Prostate gland (tissue), 2 donors: Measurements from ENCODE around the gene HRAS. TPM values are rescaled to one million over a fixed set of nuclear protein-coding genes. Genes with fewer than 3 reads are reported as not detected.

ENCODE experiments used
- DNase-seq: peaks from one replicate; pipeline ENCODE4 v3.0.0-alpha.2; 2019; ENCODE audit warnings: low spot score
- H3K27ac ChIP-seq, 2 donors: fragments of 200-600 bp; sonication (generic); 2 replicates each; pipeline ENCODE4 v1.5.1; 2017 to 2019
- H3K27me3 ChIP-seq: fragments of 200-600 bp; sonication (generic); replicated peaks from 2 replicates; pipeline ENCODE4 v1.5.1; 2019; ENCODE audit not compliant: insufficient read depth
- H3K36me3 ChIP-seq, 2 donors: fragments of 200-600 bp; sonication (generic); 1 replicate in 1 of 2; 2 replicates in 1 of 2; pipeline versions ENCODE4 v1.5.1 to v1.8.1; 2017 to 2019
- H3K4me1 ChIP-seq: fragments of 200-600 bp; sonication (generic); replicated peaks from 2 replicates; pipeline ENCODE4 v1.5.1; 2019
- H3K4me3 ChIP-seq, 2 donors: fragments of 200-600 bp; sonication (generic); 2 replicates each; pipeline ENCODE4 v1.5.1; 2017 to 2019
- H3K9me3 ChIP-seq: fragments of 200-600 bp; sonication (generic); 2 replicates; pipeline ENCODE4 v1.5.1; 2017
- CTCF ChIP-seq, 4 experiments: fragments of 200-600 bp in 2 of 4; fragments of 450-650 bp in 2 of 4; sonication (generic) in 2 of 4; IDR thresholded peaks; 1 replicate in 3 of 4; 2 replicates in 1 of 4; pipeline ENCODE4 v1.5.1; 2016 to 2019; ENCODE audit warnings: antibody characterized with exemption in 4 of 4, mild to moderate bottlenecking in 2 of 4, moderate library complexity in 2 of 4
- POLR2A ChIP-seq: fragments of 450-650 bp; IDR thresholded peaks from one replicate; pipeline ENCODE4 v1.6.1; 2016; ENCODE audit warnings: antibody characterized with exemption, mild to moderate bottlenecking
- POLR2AphosphoS5 ChIP-seq: sonication (generic); formaldehyde crosslinking; IDR thresholded peaks from one replicate; pipeline ENCODE4 v1.6.1; 2017; ENCODE audit warnings: antibody characterized with exemption
- WGBS: methylation state at CpG from one replicate; pipeline ENCODE4 v1.1.5; 2018; 5-methylcytosine and 5-hydroxymethylcytosine counted together
- intact Hi-C: fragments of 100-400 bp; cut with DNase I; formaldehyde crosslinking; loops from one replicate; pipeline ENCODE4 v1.14.2; 2022
- microRNA counts, 2 donors: library from miRNA; unstranded; fragments of <30 nt; microRNA quantifications; one replicate each; lab custom pipeline; 2016 to 2017
- microRNA-seq: library from miRNA; unstranded; fragments of <30 nt; microRNA quantifications from one replicate; pipeline ENCODE4, GENCODE V29; 2016
- small RNA-seq, 2 donors: library from RNA; depleted of rRNA; stranded (forward); fragments of <200 nt; gene quantifications; one replicate each; pipeline ENCODE3, GENCODE V24; 2016
- total RNA-seq, 2 donors: library from RNA; depleted of rRNA; stranded (reverse); fragments of >200 nt; gene quantifications; one replicate each; pipeline ENCODE4 v1.1.0, GENCODE V29; 2016

Gene HRAS
- total RNA-seq, 2 donors from 2014 or later = 47.0 to 62.8 TPM

- Histone ChIP-seq H3K9me3 (no peaks in the 10 kb centered on the region), H3K4me3 (no peak overlapping the region), H3K27me3 (no peaks in the 10 kb centered on the region), H3K36me3 (no peaks in the 10 kb centered on the region), H3K4me1 (no peaks in the 10 kb centered on the region), H3K27ac (no peak overlapping the region)
- TF ChIP-seq CTCF (IDR thresholded peaks at IDR 0.05) (no peak), POLR2A (no peak), POLR2AphosphoS5 (no peak)
- WGBS = 88% methylated on average over 15 of the region's 19 CpGs
- no peak for DNase-seq
- intact Hi-C loops = no loop called here
These were observed 46.8 kb downstream of the HRAS start for GRCh38 chr11:488579-488978.

GRCh38 chr11:488062-488461 is 47.3 kb downstream of the HRAS start:
- no peaks in the 10 kb centered on the region for H3K9me3 ChIP-seq
- no peak for TF ChIP-seq POLR2A
- no peak for TF ChIP-seq CTCF (IDR thresholded peaks at IDR 0.05)
- TF ChIP-seq POLR2AphosphoS5 = no peak
- intact Hi-C loops = no loop called here
- 95% methylated on average over 19 of the region's 25 CpGs for WGBS
- H3K4me3 ChIP-seq = no peak overlapping the region
- no peaks in the 10 kb centered on the region for H3K27me3 ChIP-seq
- no peaks in the 10 kb centered on the region for H3K36me3 ChIP-seq
- no peaks in the 10 kb centered on the region for H3K4me1 ChIP-seq
- no peak for DNase-seq
- no peak overlapping the region for H3K27ac ChIP-seq

- TF ChIP-seq POLR2AphosphoS5 = no peak
- no peak for TF ChIP-seq CTCF (IDR thresholded peaks at IDR 0.05)
- no peak for TF ChIP-seq POLR2A
- H3K27ac ChIP-seq = no peak overlapping the region
- H3K27me3 ChIP-seq = no peaks in the 10 kb centered on the region
- H3K36me3 ChIP-seq = no peaks in the 10 kb centered on the region
- DNase-seq = no peak
- no peak overlapping the region for H3K4me3 ChIP-seq
- H3K4me1 ChIP-seq = no peaks in the 10 kb centered on the region
- intact Hi-C loops = no loop called here
- no peaks in the 10 kb centered on the region for H3K9me3 ChIP-seq
- WGBS = 88% methylated on average over 22 of the region's 22 CpGs
These were observed 47.8 kb downstream of the HRAS start for GRCh38 chr11:487571-488021.

GRCh38 chr11:486189-486588 is 49.2 kb downstream of the HRAS start:
- no peak overlapping the region for H3K4me3 ChIP-seq
- intact Hi-C loops = no loop called here
- 93% methylated on average over 23 of the region's 23 CpGs for WGBS
- TF ChIP-seq CTCF (IDR thresholded peaks at IDR 0.05) = no peak
- no peak for TF ChIP-seq POLR2AphosphoS5
- no peak for TF ChIP-seq POLR2A
- no peaks in the 10 kb centered on the region for H3K9me3 ChIP-seq
- H3K36me3 ChIP-seq = no peaks in the 10 kb centered on the region
- H3K27me3 ChIP-seq = no peaks in the 10 kb centered on the region
- no peak for DNase-seq
- no peak overlapping the region for H3K27ac ChIP-seq
- H3K4me1 ChIP-seq = no peaks in the 10 kb centered on the region

GRCh38 chr11:484616-485015 is 50.8 kb downstream of the HRAS start:
- H3K36me3 ChIP-seq = no peaks in the 10 kb centered on the region
- WGBS = 95% methylated on average over 38 of the region's 38 CpGs
- TF ChIP-seq POLR2A (no peak), CTCF (IDR thresholded peaks at IDR 0.05) (no peak), POLR2AphosphoS5 (no peak)

More at GRCh38 chr11:484616-485015, 50.8 kb downstream of the HRAS start:
- no peak for DNase-seq
- H3K27ac ChIP-seq = no peak overlapping the region
- no peaks in the 10 kb centered on the region for H3K9me3 ChIP-seq
- no peak overlapping the region for H3K4me3 ChIP-seq
- H3K4me1 ChIP-seq = no peaks in the 10 kb centered on the region
- intact Hi-C loops = no loop called here
- no peaks in the 10 kb centered on the region for H3K27me3 ChIP-seq

MicroRNA genes within 50 kb of the gene (microRNA counts, 767-probe panel; counts per million panel counts)
- 0 to 431 counts per million in 2 donors for microRNA hsa-miR-210 (lab: Ali Mortazavi, UCI)

Small RNA genes within 50 kb of the gene (microRNA-seq; reads per million reads assigned to microRNA genes)
- gene MIR210 = 79.2 reads per million, percentile 71 among the genes with 10 or more reads in this experiment

Small RNA genes within 50 kb of the gene (small RNA-seq; reads per million reads assigned to genes)
- gene MIR210 = 9.0 to 54.3 reads per million in 2 donors

Other genes with a start within 250 kb of the HRAS start
- 10 to 100 TPM; 18.4 to 63.1 TPM for gene PGGHG, start 246.4 kb downstream of the HRAS start, total RNA-seq
- gene IFITM5, start 236.1 kb downstream of the HRAS start, total RNA-seq = not detected
- gene IFITM2, start 227.8 kb downstream of the HRAS start, total RNA-seq = 100 to 1,000 TPM in 1 of 2 donors, 10 to 100 TPM in 1; 96.6 to 149 TPM
- gene IFITM1, start 221.5 kb downstream of the HRAS start, total RNA-seq = 100 to 1,000 TPM in 1 of 2 donors, 10 to 100 TPM in 1; 73.9 to 182 TPM
- gene IFITM3, start 214.7 kb downstream of the HRAS start, total RNA-seq = 100 to 1,000 TPM; 123 to 477 TPM
- gene B4GALNT4, start 166.1 kb downstream of the HRAS start, total RNA-seq = 10 to 100 TPM in 1 of 2 donors, 1 to 10 TPM in 1; 5.8 to 14.2 TPM
- 10 to 100 TPM; 58.6 to 88.4 TPM for gene PKP3, start 141.4 kb downstream of the HRAS start, total RNA-seq
- gene SIGIRR, start 120.6 kb downstream of the HRAS start, total RNA-seq = 10 to 100 TPM; 40.4 to 75.6 TPM
- 1 to 10 TPM; 8.4 to 9.1 TPM for gene ANO9, start 93.6 kb downstream of the HRAS start, total RNA-seq
- gene PTDSS2, start 85.3 kb downstream of the HRAS start, total RNA-seq = 10 to 100 TPM; 46.3 to 50.3 TPM
- 100 to 1,000 TPM; 221 to 272 TPM for gene RNH1, start 28.3 kb downstream of the HRAS start, total RNA-seq
- gene LRRC56, start 2.0 kb upstream of the HRAS start, total RNA-seq = 1 to 10 TPM; 1.9 to 9.1 TPM
- gene LMNTD2, start 25.2 kb upstream of the HRAS start, total RNA-seq = 10 to 100 TPM in 1 of 2 donors, 1 to 10 TPM in 1; 8.7 to 19.2 TPM
- gene RASSF7, start 25.4 kb upstream of the HRAS start, total RNA-seq = 100 to 1,000 TPM in 1 of 2 donors, 10 to 100 TPM in 1; 49.4 to 107 TPM
- gene PHRF1, start 40.9 kb upstream of the HRAS start, total RNA-seq = 10 to 100 TPM; 20.8 to 55.2 TPM
- gene IRF7, start 80.4 kb upstream of the HRAS start, total RNA-seq = 10 to 100 TPM; 34.7 to 39.8 TPM
- under 1 TPM in 1 of 2 donors, not detected in 1; 0.34 TPM for gene CDHR5, start 89.4 kb upstream of the HRAS start, total RNA-seq
- gene SCT, start 91.6 kb upstream of the HRAS start, total RNA-seq = not detected
- under 1 TPM; 0.68 TPM for gene DRD4, start 101.7 kb upstream of the HRAS start, total RNA-seq
- gene DEAF1, start 159.6 kb upstream of the HRAS start, total RNA-seq = 100 to 1,000 TPM in 1 of 2 donors, 10 to 100 TPM in 1; 53.5 to 102 TPM
- gene TMEM80, start 160.2 kb upstream of the HRAS start, total RNA-seq = 10 to 100 TPM; 66.0 to 70.9 TPM
- gene EPS8L2, start 170.7 kb upstream of the HRAS start, total RNA-seq = 100 to 1,000 TPM in 1 of 2 donors, 10 to 100 TPM in 1; 92.1 to 114 TPM
- gene TALDO1, start 211.9 kb upstream of the HRAS start, total RNA-seq = 100 to 1,000 TPM; 124 to 285 TPM
- gene GATD1, start 241.9 kb upstream of the HRAS start, total RNA-seq = 10 to 100 TPM; 29.9 to 72.3 TPM